Vagina (tissue), 2 donors: ENCODE results near the gene NUMA1. TPM values are rescaled to one million over a fixed set of nuclear protein-coding genes. Genes with fewer than 3 reads are reported as not detected.

Experiments used
- DNase-seq, 2 donors: peaks; one replicate each; pipeline ENCODE4 v3.0.0-alpha.2; 2017; ENCODE audit errors: extremely low spot score in 2 of 2
- H3K27ac ChIP-seq: fragments of 200-600 bp; sonication (generic); one replicate; pipeline ENCODE4 v1.5.1; 2019
- H3K27me3 ChIP-seq: fragments of 200-600 bp; sonication (generic); one replicate; pipeline ENCODE4 v1.5.1; 2019
- H3K36me3 ChIP-seq, 2 donors: fragments of 200-600 bp; sonication (generic); one replicate each; pipeline ENCODE4 v1.5.1; 2017 to 2019
- H3K4me1 ChIP-seq: fragments of 200-600 bp; sonication (generic); one replicate; pipeline ENCODE4 v1.5.1; 2019
- H3K4me3 ChIP-seq, 2 donors: fragments of 200-600 bp; sonication (generic); 1 replicate in 1 of 2; 2 replicates in 1 of 2; pipeline ENCODE4 v1.5.1; 2016 to 2019
- H3K9me3 ChIP-seq: fragments of 200-600 bp; sonication (generic); one replicate; pipeline ENCODE4 v1.5.1; 2019
- POLR2A ChIP-seq, 2 donors: fragments of 450-650 bp; IDR thresholded peaks; one replicate each; pipeline ENCODE4 v1.6.1; 2017; ENCODE audit warnings: antibody characterized with exemption in 2 of 2, mild to moderate bottlenecking in 2 of 2, moderate library complexity in 2 of 2
- POLR2AphosphoS5 ChIP-seq, 2 donors: sonication (generic); formaldehyde crosslinking; IDR thresholded peaks; one replicate each; pipeline ENCODE4 v1.9.0; 2017; ENCODE audit warnings: antibody characterized with exemption in 2 of 2, mild to moderate bottlenecking in 2 of 2, low read depth in 1 of 2; ENCODE audit not compliant: insufficient read depth in 1 of 2
- intact Hi-C: fragments of 100-400 bp; cut with DNase I; formaldehyde crosslinking; loops from one replicate; pipeline ENCODE4 v1.15.1; 2023
- total RNA-seq: library from RNA; depleted of rRNA; stranded (reverse); fragments of >200 nt; gene quantifications from one replicate; pipeline ENCODE4 v1.2.3, GENCODE V29; 2016
- TF ChIP-seq, protein P1 (sequence below), 3 experiments: fragments of 450-650 bp in 2 of 3; fragments of 200-600 bp in 1 of 3; sonication (generic) in 1 of 3; IDR thresholded peaks; one replicate each; pipeline ENCODE4 v1.5.1; 2017 to 2019; ENCODE audit warnings: antibody characterized with exemption in 3 of 3, mild to moderate bottlenecking in 2 of 3, moderate library complexity in 2 of 3

The NUMA1 gene
- total RNA-seq, 1 donor from 2014 or later, result 314 TPM

DNA sequence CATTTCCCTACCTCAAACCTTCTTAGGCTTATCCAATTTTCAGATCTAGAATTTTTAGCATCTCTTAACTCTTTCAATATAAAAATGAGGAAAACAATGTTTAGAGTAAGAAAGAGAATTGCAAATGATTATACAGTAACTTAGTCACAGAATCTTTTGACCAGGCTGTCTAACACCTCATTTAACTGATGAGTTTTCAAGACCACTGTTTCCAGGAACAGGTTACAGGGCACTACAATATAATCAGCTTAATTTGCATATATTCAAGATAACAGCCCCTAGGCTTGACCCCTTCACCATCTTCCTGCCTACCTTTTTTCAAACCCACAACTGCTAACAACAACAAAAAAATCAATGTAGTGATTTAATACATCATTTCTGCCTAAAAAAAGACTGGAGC, 12.7 kb downstream of the NUMA1 start:
- intact Hi-C loops, result no loop called here
- Histone ChIP-seq H3K4me3 (no peak overlapping the region), H3K36me3 (peaks cover 0 to 5% of the 10 kb centered on the region in 2 donors), H3K9me3 (no peaks in the 10 kb centered on the region), H3K27ac (peak overlapping the region; percentile 33), H3K4me1 (peaks cover 47% of the 10 kb centered on the region), H3K27me3 (no peaks in the 10 kb centered on the region)
- TF ChIP-seq, protein P1, sequence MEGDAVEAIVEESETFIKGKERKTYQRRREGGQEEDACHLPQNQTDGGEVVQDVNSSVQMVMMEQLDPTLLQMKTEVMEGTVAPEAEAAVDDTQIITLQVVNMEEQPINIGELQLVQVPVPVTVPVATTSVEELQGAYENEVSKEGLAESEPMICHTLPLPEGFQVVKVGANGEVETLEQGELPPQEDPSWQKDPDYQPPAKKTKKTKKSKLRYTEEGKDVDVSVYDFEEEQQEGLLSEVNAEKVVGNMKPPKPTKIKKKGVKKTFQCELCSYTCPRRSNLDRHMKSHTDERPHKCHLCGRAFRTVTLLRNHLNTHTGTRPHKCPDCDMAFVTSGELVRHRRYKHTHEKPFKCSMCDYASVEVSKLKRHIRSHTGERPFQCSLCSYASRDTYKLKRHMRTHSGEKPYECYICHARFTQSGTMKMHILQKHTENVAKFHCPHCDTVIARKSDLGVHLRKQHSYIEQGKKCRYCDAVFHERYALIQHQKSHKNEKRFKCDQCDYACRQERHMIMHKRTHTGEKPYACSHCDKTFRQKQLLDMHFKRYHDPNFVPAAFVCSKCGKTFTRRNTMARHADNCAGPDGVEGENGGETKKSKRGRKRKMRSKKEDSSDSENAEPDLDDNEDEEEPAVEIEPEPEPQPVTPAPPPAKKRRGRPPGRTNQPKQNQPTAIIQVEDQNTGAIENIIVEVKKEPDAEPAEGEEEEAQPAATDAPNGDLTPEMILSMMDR (IDR thresholded peaks at IDR 0.05), result no peak
- TF ChIP-seq POLR2AphosphoS5 (IDR thresholded peaks at IDR 0.05; ENCODE audit: insufficient read depth in 1 of 2, low read depth in 1 of 2) (no peak), POLR2A (IDR thresholded peaks at IDR 0.05) (no peak)
- DNase-seq, result no peak

DNA sequence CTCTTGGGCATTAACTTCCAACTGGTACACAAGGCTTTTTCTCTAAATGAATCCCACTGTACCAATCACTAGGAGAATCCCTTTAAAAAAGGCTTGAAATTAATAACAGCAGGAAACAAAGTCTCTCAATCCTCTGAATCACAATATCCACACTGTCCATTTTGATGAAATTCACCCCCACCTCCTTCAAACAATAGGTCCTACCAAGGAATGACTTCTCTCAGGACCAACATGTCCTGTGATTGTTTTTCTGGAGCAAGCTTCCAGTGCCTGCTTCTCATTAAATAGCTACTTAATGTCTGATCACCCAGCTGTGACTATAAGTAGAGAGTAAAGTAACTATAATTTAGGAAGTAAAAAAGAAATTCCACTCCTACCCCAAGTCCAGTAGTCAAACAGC, 13.1 kb downstream of the NUMA1 start:
- intact Hi-C loops, result no loop called here
- Histone ChIP-seq H3K36me3 (peaks cover 0 to 5% of the 10 kb centered on the region in 2 donors), H3K27me3 (no peaks in the 10 kb centered on the region), H3K9me3 (no peaks in the 10 kb centered on the region), H3K27ac (peak overlapping the region; percentile 33), H3K4me3 (no peak overlapping the region), H3K4me1 (peaks cover 47% of the 10 kb centered on the region)
- DNase-seq, result no peak
- TF ChIP-seq, protein P1 (IDR thresholded peaks at IDR 0.05), result no peak
- no peak for TF ChIP-seq POLR2AphosphoS5 (IDR thresholded peaks at IDR 0.05; ENCODE audit: insufficient read depth in 1 of 2, low read depth in 1 of 2)
- no peak for TF ChIP-seq POLR2A (IDR thresholded peaks at IDR 0.05)

DNA sequence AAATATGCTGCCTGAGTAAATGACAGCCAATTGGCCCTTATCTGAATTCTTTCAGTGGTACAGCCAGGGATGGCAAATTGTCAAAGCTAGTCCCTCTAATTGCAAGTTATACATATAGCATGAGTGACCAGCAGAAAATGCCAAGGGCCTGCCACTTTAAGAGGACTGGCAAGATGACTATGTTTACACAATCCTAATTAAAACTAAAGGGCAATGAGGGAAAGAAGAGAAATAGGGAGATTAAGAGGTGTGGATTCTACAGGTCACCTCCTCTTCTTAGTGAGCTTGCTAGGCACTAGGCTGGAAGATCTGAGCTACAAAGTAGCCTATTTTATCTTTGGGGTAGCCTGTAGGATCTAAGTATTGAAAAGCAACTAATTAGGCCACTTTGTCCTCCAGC, 13.5 kb downstream of the NUMA1 start:
- Histone ChIP-seq H3K27ac (peak overlapping the region; percentile 33), H3K36me3 (peaks cover 0 to 5% of the 10 kb centered on the region in 2 donors), H3K4me3 (no peak overlapping the region), H3K27me3 (no peaks in the 10 kb centered on the region), H3K4me1 (peaks cover 47% of the 10 kb centered on the region), H3K9me3 (no peaks in the 10 kb centered on the region)
- TF ChIP-seq, protein P1 (IDR thresholded peaks at IDR 0.05), result no peak
- TF ChIP-seq POLR2A (IDR thresholded peaks at IDR 0.05) (no peak), POLR2AphosphoS5 (IDR thresholded peaks at IDR 0.05; ENCODE audit: insufficient read depth in 1 of 2, low read depth in 1 of 2) (no peak)
- intact Hi-C loops, result no loop called here
- no peak for DNase-seq

DNA sequence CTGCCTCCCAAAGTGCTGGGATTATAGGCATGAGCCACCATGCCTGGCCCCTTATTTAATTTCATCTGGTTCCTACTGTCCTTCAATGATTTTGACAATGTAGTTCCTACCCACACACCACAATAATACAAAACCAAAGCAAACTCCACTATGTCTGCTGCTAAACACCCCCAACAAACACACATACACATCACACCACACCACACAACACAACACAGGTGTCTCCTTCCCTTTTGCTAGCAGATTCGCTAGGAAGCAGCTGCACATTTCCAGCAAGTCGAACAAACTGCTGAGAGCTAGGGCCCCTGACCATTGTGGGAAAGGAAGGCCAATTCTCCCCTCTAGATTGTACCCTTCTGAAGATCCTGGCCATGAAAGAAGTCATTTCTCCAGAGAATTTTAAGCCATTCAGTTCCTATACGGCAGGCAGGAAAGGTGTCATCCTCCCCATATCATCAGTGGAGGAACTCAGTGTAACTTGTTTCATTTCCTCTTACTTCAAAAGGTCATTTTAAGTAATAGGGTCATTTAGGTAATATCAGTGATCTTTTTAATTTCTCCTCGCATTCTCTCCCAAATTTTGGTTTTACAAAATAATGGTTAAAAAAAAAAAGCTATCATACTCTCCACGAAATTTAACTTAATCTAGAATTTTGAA, 18.5 kb downstream of the NUMA1 start:
- peaks cover 7% of the 10 kb centered on the region for H3K4me1 ChIP-seq
- H3K4me3 ChIP-seq, result no peak overlapping the region
- H3K36me3 ChIP-seq, result no peaks in the 10 kb centered on the region
- no peaks in the 10 kb centered on the region for H3K9me3 ChIP-seq
- no peak overlapping the region for H3K27ac ChIP-seq
- DNase-seq, result no peak
- intact Hi-C loops, result no loop called here
- no peaks in the 10 kb centered on the region for H3K27me3 ChIP-seq
- TF ChIP-seq POLR2AphosphoS5 (IDR thresholded peaks at IDR 0.05; ENCODE audit: insufficient read depth in 1 of 2, low read depth in 1 of 2) (no peak), POLR2A (IDR thresholded peaks at IDR 0.05) (no peak)
- TF ChIP-seq, protein P1 (IDR thresholded peaks at IDR 0.05), result no peak

DNA sequence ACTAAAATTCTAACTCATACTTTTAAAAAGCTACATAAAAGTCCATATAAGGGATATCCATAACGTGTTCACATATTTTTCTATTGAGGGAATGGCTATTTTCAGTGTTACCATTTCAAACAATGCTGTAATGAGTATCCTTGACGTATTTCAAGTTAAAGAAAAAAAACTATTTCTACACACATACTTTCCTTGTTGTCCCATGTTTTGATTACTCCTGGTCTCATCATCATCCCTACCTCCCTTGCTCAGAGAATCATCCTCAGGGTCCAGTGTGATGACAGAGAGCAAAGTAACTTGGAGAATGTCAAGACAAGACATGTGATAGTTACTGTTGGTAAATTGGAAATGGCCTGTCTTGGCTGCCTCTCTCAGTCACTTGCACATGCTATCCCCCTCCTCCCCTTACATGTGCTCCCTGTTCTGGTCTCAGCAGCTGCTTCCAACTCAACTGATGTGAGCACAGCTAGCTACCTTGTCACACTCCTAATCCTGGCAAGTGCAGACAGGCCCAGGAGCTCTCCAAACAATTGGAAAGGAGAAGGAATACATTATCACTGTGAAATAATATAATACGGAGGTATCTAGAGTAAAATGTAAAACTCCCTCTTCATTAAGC, 21.8 kb downstream of the NUMA1 start:
- Histone ChIP-seq H3K27me3 (no peaks in the 10 kb centered on the region), H3K4me1 (no peaks in the 10 kb centered on the region), H3K36me3 (no peaks in the 10 kb centered on the region), H3K4me3 (no peak overlapping the region), H3K27ac (no peak overlapping the region), H3K9me3 (no peaks in the 10 kb centered on the region)
- no peak for DNase-seq
- intact Hi-C loops, result no loop called here
- TF ChIP-seq POLR2AphosphoS5 (IDR thresholded peaks at IDR 0.05; ENCODE audit: insufficient read depth in 1 of 2, low read depth in 1 of 2), result no peak
- TF ChIP-seq, protein P1 (IDR thresholded peaks at IDR 0.05), result no peak
- TF ChIP-seq POLR2A (IDR thresholded peaks at IDR 0.05), result no peak
